GM18499 (cell line): ENCODE data around the gene RPL35A.
"Not testable (repeated sequence)": the region's sequence is repeated elsewhere in the genome, so short reads cannot be mapped to it uniquely, and the experiment has no call there.

Experiments used
- ATAC-seq: cut with Tn5 transposase; IDR thresholded peaks from one replicate; pipeline ENCODE4 v1.9.1; 2021; ENCODE audit warnings: moderate number of reproducible peaks; ENCODE audit not compliant: insufficient read depth, unreplicated experiment

RPL35A gene

DNA sequence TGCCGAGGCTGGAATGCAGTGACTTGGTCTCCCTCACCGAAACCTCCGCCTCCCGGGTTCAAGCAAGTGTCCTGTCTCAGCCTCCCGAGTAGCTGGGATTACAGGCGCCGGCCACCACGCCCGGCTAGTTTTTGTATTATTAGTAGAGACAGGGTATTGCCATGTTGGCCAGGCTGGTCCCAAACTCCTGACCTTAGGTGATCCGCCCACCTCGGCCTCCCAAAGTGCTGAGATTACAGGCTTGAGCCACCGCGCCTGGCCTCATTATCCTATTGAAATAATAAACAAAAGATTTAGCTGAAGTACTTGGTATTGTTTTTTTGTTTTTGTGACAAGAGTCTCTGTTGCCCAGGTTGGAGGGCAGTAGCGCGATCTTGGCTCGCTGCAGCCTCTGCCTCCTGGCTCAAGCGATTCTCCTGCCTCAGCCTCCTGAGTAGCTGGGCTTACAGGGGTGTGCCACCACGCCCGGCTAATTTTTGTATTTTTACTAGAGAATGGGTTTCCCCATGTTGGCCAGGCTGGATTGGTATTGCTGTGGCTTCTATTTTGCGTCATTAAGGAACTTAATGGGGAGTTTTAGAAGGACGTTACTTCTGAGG is 1.5 kb downstream of the RPL35A start:
- ATAC-seq: no peak

DNA sequence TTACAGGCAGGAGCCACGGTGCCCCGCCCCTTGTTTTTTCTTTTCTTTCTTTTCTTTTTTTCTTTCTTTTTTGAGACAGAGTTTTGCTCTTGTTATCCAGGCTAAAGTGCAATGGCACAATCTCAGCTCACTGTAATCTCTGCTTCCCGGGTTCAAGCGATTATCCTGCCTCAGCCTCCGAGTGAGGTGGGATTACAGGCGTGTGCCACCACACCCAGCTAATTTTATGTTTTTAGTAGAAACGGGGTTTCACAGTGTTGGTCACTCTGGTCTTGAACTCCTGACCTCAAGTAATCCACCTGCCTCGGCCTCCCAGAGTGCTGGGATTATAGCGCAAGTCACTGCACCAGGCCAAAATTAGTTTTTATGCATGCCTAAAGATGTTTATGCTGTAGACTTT is 2.5 kb downstream of the RPL35A start:
- ATAC-seq: no peak

DNA sequence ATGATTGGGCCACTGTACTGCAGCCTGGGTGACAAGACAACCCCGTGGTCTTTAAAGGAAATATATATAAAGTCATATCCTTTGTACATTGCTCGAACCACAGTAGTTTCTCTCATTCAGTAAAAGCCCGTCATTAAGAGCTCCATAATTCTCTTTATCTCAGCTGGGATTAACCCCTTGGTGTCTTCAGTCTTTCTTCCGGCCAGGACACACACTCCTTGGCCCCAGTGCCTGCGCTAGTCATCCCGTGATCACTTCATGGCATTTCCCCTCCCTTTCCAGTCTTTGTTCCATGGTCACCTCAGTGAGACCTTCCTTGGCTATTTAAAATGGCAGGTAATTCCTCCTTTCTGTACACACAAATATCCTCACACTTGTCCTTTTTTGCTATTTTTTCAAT is 3.3 kb downstream of the RPL35A start:
- no peak for ATAC-seq

DNA sequence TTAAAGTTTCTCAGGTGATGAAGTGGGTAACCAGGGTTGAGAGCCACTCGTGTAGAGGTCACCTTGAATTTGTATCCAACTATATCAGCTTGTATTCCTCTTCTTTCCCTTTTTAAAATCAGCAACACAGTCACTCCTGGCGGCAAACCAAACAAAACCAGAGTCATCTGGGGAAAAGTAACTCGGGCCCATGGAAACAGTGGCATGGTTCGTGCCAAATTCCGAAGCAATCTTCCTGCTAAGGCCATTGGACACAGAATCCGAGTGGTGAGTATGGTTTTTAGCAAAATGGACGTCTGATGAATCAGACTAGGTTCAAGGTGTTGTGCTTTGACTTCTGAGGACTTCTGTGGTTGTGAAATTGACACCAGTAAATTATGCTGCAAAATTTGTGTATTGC is 3.9 kb downstream of the RPL35A start:
- no peak for ATAC-seq

DNA sequence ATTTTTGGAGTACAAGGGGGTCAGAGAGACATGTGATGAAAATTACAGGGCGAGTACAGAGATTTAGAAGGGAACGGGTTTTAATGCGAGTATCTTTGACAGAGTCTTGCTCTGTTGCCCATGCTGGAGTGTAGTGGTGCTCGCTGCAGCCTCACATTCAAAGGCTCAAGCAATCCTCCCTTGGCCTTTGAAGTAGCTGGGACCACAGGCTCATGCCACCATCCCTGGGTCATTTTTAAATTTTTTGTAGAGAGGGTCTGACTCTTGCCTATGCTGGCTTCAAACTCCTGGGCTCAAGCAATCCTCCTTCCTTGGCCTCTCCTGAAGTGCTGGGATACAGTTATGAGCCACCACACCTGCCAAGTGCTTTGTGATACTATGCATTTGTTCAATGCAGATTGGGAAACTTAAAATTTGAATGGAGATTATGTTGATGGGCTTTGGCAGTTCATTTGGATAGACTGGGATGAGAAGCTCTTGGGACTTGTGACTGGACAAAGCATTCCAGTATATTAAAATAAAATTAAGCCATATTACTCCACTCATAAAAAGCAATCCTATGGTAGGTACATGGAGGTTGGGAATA is 6.0 kb downstream of the RPL35A start:
- no peak for ATAC-seq

DNA sequence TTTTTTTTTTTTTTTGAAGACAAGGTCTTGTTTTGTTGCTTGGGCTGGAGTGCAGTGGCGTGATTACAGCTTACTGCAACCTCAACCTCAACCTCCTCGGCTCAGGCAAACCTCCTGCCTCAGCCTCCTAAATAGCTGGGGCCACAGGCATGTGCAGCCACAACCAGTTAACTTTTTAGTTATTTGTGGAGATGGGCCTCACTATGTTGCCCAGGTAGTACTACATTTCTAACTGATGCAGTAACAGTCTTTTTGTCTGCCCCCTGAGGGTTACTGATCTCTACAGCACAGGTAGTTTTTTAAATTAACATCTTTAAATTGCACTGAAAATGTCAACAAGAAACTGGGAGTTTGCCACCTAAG is 6.6 kb downstream of the RPL35A start:
- ATAC-seq: no peak

DNA sequence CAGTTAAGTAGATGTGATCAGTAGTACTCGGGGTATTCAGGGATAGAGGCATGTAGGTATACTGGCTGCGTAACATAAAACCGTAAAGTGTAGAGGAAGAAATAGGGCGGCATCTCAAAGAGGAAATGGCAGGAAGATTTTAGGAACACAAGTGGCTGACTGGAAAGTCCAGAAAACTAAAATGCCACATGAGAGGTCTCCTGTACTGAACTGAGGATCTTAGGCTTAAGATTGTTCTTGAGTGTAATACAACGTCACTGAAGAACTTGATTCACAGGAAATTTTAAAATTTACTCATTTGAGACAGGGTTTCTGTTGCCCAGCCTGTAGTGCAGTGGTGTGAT is 7.8 kb downstream of the RPL35A start:
- ATAC-seq: no peak

DNA sequence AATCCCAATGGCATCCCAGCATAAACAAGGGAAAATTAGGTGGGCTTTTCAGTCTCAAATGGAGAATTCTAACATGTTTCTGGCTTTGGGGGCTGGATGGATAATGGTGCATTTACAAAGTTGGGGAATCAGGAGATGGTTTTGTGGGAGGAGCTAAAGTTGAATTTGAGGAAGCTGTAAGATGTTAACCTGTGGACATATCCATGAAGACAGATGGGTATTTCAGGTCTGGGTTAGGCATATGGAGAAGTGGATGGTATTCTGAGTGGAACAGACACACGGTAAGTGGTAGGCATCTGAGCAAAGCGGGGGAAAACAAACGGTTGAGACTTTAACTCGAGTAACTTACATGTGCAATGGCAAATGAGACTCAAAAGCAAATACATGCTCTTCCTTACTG is 8.4 kb downstream of the RPL35A start:
- ATAC-seq: no peak

DNA sequence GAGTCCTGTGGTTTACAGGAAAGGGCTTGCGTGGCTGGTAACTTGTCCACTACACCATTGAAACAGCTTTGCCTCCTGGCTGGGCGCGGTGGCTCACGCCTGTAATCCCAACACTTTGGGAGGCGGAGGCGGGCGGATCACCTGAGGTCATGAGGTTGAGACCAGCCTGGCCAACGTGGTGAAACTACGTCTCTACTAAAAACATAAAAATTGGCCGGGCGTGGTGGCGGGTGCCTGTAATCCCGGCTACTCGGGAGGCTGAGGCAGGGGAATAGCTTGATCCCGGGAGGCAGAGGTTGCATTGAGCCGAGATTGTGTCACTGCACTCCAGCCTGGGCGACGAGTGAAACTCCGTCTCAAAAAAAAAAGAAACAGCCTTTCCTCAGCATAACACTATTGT is 8.9 kb downstream of the RPL35A start:
- not testable (repeated sequence) for ATAC-seq

DNA sequence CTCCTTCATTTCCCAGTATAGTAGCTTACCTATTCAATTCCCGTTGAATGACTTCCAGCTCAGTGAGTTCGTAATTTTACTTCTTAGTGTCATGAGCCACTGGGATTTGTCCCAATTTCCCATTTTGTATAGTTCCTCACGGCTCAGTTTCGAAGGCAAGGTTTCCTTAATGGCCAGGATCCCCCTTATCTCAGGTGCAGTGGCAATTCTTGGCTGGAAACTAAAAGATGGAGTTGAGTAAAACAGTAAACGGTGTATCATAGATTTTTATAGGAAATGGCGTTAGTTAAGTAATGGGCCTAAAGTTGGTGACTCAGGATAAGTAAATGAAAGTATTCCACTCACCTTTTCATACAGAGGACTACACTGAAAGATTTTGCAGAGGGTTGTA is 9.5 kb downstream of the RPL35A start:
- ATAC-seq: no peak

DNA sequence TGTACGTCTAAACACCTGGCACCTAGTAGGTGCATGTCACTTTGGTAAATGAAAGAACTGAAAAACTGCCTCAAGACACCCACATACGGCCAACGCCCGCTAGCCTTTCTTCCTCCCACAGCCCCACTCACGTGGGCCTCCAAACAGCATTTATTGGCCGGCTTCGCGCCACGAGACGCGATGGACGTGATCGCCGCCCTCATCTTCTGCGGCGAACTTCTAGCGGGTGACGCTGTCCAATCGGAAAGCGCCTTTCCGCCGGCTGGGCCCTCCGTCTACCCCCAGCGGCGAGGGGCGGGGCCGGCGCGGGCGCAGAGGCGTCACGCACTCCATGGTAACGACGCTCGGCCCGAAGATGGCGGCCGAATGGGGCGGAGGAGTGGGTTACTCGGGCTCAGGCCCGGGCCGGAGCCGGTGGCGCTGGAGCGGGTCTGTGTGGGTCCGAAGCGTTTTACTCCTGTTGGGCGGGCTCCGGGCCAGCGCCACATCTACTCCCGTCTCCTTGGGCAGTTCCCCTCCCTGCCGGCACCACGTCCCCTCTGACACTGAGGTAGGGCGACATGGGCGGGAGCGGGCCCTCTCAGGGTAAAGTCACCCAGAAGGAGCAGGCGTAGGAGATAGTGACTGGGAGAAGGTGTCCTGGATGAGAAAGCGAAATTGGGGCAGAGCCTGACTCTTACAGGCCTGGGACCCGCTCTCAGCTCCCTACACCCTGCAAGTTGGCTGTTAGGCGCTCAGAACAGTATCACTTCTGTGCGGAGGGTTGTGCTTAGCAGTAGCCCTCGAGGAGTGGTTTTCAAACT is 10.1 kb downstream of the RPL35A start, which contains the start of gene LMLN:
LMLN (plus strand) TSS at position 327 of the 803 bp plus-strand sequence; CDS start at position 356, 29 bp downstream.
- peak; percentile 93 for ATAC-seq

DNA sequence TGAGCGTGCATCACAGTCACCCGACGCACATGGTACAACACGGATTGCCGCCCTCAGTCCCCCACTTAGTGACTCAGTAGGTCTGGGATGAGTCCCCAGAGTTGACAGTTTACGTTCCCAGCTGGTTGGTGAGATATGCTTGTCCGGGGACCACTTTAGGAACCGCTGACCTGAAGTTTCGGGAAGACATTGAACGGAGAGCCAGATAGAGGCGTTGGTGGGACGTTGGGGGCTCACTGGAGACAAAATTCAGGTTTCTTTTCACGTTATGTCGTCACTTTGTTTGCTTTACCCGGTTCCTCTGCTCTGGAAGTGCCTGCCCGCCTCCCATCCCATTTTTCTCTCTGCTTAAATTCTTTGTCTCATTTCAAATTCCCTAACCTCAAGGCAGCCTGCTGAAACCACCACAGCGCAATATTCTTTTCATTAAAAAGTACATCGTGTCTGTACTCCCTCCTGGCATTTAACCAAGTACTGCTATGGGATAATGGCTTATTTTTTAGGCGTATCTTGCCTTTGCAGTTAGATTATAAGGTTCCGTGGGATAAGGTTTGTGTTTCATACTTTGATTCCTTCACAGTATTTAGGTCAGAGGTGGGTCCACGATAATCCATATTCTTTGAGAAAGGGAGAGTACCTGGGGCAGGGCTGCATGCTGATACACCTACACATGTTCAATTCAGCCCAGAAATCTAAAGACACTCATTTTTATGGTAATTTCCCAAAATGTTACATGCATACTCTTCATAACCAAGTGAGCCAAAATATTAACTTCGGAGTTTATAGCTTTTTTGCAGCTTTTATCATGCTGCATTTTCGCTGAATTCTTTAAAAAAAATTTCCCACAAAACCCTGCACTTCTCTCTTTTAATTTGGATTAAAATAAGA is 10.9 kb downstream of the RPL35A start:
- no peak for ATAC-seq

DNA sequence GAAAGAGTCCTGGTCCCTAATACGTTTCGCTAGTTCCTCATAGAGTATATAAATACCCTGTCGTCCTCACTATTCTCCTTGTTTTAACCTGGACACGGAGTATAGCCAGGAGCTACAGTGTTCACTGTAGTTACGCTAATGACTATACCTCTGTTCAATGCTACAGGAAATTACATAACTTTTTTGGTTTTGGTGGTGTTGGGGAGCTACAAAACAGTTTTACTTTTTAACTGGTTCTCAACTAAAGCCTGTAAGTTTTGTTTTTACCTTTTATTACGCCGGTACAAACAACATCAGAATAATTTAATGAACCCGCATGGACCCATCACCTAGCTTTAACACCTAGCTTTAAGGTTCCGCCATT is 11.6 kb downstream of the RPL35A start:
- no peak for ATAC-seq

DNA sequence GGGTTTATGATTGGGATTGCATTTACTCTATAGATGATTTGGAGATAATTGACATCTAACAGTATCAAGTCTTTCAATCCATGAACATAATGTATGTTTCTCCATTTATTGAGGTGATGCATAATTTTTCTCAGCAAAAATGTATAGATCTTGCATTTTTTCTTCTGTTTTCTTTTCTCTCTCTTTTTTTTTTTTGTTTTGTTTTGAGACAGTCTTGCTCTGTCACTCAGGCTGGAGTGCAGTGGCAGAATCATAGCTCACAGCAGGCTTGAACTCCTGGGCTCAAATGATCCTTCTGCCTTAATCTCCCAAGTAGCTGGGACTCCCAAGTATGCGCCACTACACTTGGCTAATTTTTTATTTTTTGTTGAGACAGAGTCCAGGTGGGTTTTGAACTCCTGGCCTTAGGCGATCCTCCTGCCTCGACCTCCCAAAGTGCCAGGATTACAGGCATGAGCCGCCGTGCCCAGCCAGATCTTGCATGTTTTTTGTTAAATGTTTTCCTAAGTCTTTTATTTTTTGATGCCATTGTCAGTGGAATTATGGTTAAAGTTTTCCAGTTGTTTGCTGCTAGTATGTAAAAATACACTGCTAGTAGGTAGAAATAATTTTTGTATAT is 13.1 kb downstream of the RPL35A start:
- no peak for ATAC-seq

DNA sequence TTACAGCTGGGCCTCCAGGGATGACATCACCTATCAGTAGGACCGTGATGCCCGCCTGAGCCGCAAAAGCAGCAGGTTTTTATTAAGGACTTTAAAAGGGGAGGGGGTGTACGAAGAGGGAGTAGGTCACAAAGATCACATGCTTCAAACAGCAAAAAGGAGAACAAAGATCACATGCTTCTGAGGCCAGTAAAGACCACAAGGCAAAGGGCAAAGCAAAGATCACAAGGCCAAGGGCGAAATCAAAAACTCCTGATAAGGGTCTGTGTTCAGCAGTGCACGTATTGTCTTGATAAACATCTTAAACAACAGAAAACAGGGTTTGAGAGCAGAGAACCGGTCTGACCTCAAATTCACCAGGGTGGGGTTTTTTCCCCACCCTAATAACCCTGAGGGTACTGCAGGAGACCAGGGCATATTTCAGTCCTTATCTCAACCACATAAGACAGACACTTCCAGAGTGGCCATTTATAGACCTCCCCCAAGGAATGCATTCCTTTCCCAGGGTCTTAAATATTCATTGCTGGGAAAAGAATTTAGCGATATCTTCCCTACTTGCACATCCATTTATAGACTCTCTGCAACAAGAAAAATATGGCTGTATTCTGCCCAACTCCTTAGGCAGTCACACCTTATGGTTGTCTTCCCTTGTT is 17.5 kb downstream of the RPL35A start:
- ATAC-seq: not testable (repeated sequence)

DNA sequence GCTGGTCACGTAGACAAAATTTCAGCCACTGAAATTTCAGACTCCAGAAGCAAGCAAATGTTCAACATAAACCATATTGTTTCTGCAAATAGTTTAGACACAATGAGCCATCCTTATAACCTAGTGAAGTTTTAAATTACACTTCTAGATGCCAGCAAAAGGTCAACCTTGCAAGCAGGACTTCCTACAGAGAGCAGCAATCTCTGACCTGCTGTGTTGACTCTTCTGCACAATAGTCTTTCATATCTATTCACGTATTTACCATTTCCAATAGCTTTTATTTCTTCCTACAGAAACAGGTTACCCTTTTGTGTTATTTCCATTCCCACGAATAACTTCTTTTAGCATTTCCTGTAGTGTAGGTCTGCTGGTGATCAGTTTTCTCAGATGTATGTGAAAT is 20.6 kb downstream of the RPL35A start:
- ATAC-seq: no peak

DNA sequence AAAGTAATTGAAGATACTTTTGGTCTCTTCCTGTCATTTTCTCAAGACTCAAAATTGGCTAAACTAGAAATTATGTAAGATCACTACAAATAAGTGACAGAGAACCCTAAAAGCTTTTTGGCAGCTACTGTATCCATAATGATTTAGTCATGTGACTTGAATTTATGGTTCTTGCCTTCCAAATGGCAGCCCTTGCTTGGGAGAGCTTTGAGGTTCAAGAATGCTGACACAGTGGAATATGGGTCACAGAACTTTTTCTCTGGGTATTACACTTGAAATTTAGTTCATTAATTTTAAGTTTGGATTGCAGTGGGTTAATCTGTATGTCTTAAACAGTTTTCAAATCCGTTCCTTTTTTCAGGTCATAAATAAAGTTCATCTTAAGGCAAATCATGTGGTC is 24.0 kb downstream of the RPL35A start:
- ATAC-seq: no peak

DNA sequence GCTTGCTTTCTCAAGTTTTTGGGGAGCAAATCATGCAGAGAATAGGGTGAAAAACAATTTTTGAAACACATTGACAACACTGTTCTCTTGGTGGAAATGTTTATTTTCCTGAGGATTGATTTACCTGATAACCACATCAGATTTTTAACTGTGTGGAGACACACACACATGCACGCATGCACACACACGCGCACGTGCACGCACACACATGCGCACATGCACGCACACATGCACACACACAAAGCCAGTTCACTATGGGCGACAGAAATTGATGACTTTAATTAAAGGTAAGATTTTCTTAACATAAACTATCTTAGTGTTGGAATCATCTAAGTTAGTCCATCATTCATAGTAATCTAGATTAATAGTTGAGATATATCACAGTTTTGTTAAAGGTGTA is 25.3 kb downstream of the RPL35A start:
- no peak for ATAC-seq

DNA sequence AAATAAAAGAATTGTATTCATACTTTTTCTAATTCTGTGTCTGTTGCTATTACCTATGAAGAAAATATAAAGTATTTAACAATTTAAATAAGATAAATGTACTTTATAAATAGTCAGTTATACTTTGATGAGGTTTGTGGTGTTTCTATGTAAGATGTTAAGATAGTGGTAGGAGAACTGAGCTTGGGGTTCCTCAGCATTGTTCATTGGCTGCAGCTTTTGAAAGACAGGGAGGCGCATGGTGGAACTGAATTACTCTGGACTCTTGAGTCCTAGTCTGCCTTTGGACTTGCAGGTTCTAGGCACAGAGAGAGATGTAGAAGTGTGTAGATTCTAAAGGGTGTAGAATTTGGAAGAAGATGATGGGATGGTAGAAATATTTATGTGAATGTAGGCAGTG is 33.1 kb downstream of the RPL35A start:
- no peak for ATAC-seq

DNA sequence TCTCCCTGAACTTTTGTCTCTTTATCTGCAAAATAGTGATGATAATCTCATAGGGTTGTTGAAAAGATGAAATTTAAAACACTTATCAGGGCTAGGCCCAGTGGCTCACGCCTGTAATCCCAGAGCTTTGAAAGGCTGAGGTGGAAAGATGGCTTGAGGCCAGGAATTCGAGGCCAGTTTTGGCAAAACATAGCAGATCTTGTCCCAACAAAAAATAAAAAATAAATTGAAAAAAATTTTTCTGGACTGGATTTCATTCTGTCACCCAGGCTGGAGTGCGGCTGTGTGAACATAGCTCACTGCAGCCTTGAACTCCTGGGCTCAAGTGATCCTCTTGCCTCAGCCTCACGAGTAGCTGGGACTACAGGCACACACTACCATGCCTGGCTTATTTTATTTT is 39.7 kb downstream of the RPL35A start:
- no peak for ATAC-seq
